C4-2B (cell line): ENCODE results near the gene PRR5.

Source experiments
- H3K27ac ChIP-seq: fragments of 450-650 bp; 2 replicates; pipeline ENCODE4 v1.5.1; 2017
- CTCF ChIP-seq: fragments of 450-650 bp; conservative IDR thresholded peaks from 2 replicates; pipeline ENCODE4 v1.5.1; 2017; ENCODE audit warnings: mild to moderate bottlenecking
- ZFX ChIP-seq: fragments of 450-650 bp; IDR thresholded peaks from 2 replicates; pipeline ENCODE4 v1.6.1; 2017

PRR5 gene

GRCh38 chr22:44705022-44705297 lies 3.0 kb downstream of the PRR5 start:
- no peak for TF ChIP-seq ZFX
- TF ChIP-seq CTCF = no peak
- H3K27ac ChIP-seq = no peak overlapping the region

- H3K27ac ChIP-seq = no peak overlapping the region
- TF ChIP-seq ZFX (no peak), CTCF (no peak)
Measured at GRCh38 chr22:44706488-44706887, 4.5 kb downstream of the PRR5 start.

- no peak for TF ChIP-seq CTCF
- no peak for TF ChIP-seq ZFX
- H3K27ac ChIP-seq = no peak overlapping the region
Measured at GRCh38 chr22:44707178-44707577, 5.2 kb downstream of the PRR5 start.

GRCh38 chr22:44707752-44708151 lies 5.7 kb downstream of the PRR5 start:
- no peak overlapping the region for H3K27ac ChIP-seq
- no peak for TF ChIP-seq ZFX
- TF ChIP-seq CTCF = no peak

- H3K27ac ChIP-seq = no peak overlapping the region
- TF ChIP-seq CTCF (no peak), ZFX (no peak)
Measured at GRCh38 chr22:44709881-44710392, 7.9 kb downstream of the PRR5 start.

GRCh38 chr22:44710474-44711240 lies 8.7 kb downstream of the PRR5 start:
- TF ChIP-seq ZFX (no peak), CTCF (no peak)
- no peak overlapping the region for H3K27ac ChIP-seq

GRCh38 chr22:44711241-44711560 lies 9.2 kb downstream of the PRR5 start:
- TF ChIP-seq CTCF (no peak), ZFX (no peak)
- H3K27ac ChIP-seq = no peak overlapping the region
